HepG2 (cell line): ENCODE results near the gene NFATC3. TPM values are rescaled to one million over a fixed set of nuclear protein-coding genes. Genes with fewer than 3 reads are reported as not detected.

Experiments used
- BORCS8-MEF2B ChIP-seq: sonication (generic); formaldehyde crosslinking; IDR thresholded peaks from 2 replicates; pipeline ENCODE4 v1.8.0; 2022; ENCODE audit warnings: mild to moderate bottlenecking, missing genetic modification reagents
- MEF2D ChIP-seq: sonication (generic); formaldehyde crosslinking; IDR thresholded peaks from 2 replicates; pipeline ENCODE4 v1.5.1; 2020; ENCODE audit warnings: mild to moderate bottlenecking, missing genetic modification reagents
- PAF1 ChIP-seq: IDR thresholded peaks from 2 replicates; pipeline ENCODE4 v1.6.1; 2016; ENCODE audit warnings: missing genetic modification reagents, missing compliant biosample characterization
- RBFOX2 ChIP-seq: fragments of 200-400 bp; formaldehyde crosslinking; IDR thresholded peaks from 2 replicates; pipeline ENCODE4 v1.6.1; 2017; ENCODE audit warnings: low read depth, mild to moderate bottlenecking, low read length
- RBM22 ChIP-seq: fragments of 200-400 bp; formaldehyde crosslinking; optimal IDR thresholded peaks from 2 replicates; pipeline ENCODE3; 2017; ENCODE audit warnings: mild to moderate bottlenecking, low read length, moderate library complexity
- RFXANK ChIP-seq: IDR thresholded peaks from 2 replicates; pipeline ENCODE4 v1.6.1; 2016
- SAFB2 ChIP-seq: sonication (generic); formaldehyde crosslinking; IDR thresholded peaks from 2 replicates; pipeline ENCODE4 v1.5.1; 2020; ENCODE audit warnings: missing genetic modification reagents, low read depth, mild to moderate bottlenecking, borderline replicate concordance
- TAF1 ChIP-seq: sonication (generic); formaldehyde crosslinking; IDR thresholded peaks from 2 replicates; pipeline ENCODE4 v1.4.0; 2020; ENCODE audit warnings: missing genetic modification reagents
- ZFP36L1 ChIP-seq: sonication (generic); formaldehyde crosslinking; IDR thresholded peaks from 2 replicates; pipeline ENCODE4 v1.8.0; 2022; ENCODE audit warnings: mild to moderate bottlenecking, missing genetic modification reagents, moderate library complexity
- ZNF703 ChIP-seq: sonication (generic); formaldehyde crosslinking; IDR thresholded peaks from 2 replicates; pipeline ENCODE4 v1.5.1; 2020; ENCODE audit warnings: missing genetic modification reagents, mild to moderate bottlenecking, moderate library complexity, borderline replicate concordance
- ZSCAN31 ChIP-seq: sonication (generic); formaldehyde crosslinking; IDR thresholded peaks from 2 replicates; pipeline ENCODE4 v1.5.0; 2020; ENCODE audit warnings: low read depth, mild to moderate bottlenecking, missing genetic modification reagents
- polyA plus RNA-seq, 8 experiments: library from polyadenylated mRNA; depleted of rRNA in 3 of 8; stranded (reverse) in 7 of 8; unstranded in 1 of 8; fragments of >200 nt; fragmentation: Illumina TruSeq in 4 of 8; extraction: Trizol in 4 of 8; gene quantifications; 2 replicates each; pipeline versions ENCODE4 v1.2.1 to v1.2.3, GENCODE V29; 2011 to 2016; ENCODE audit warnings: low read depth in 4 of 8, missing spikeins in 1 of 8, mixed read lengths in 1 of 8; ENCODE audit not compliant: insufficient read depth in 1 of 8
- total RNA-seq, 5 experiments: library from RNA; depleted of rRNA; stranded (reverse); fragments of >200 nt; fragmentation: Illumina TruSeq; extraction: Trizol; gene quantifications; 2 replicates each; pipeline ENCODE4 v1.2.3, GENCODE V29; 2016; ENCODE audit warnings: low read depth in 1 of 5
- TF ChIP-seq, protein P1 (sequence below): sonication (generic); formaldehyde crosslinking; IDR thresholded peaks from 2 replicates; pipeline ENCODE4 v1.5.1; 2020; ENCODE audit warnings: missing genetic modification reagents, mild to moderate bottlenecking, borderline replicate concordance
- TF ChIP-seq, protein P2 (sequence below): sonication (generic); formaldehyde crosslinking; IDR thresholded peaks from 2 replicates; pipeline ENCODE4 v1.4.0; 2020; ENCODE audit warnings: low read depth, missing genetic modification reagents
- TF ChIP-seq, protein P3 (sequence below): sonication (generic); formaldehyde crosslinking; IDR thresholded peaks from 2 replicates; pipeline ENCODE4 v1.5.0; 2020; ENCODE audit warnings: mild to moderate bottlenecking, missing genetic modification reagents, borderline replicate concordance
- TF ChIP-seq, protein P4 (sequence below): sonication (generic); formaldehyde crosslinking; IDR thresholded peaks from 2 replicates; pipeline ENCODE4 v1.5.1; 2020; ENCODE audit warnings: mild to moderate bottlenecking, missing genetic modification reagents, borderline replicate concordance
- TF ChIP-seq, protein P5 (sequence below): sonication (generic); formaldehyde crosslinking; IDR thresholded peaks from 2 replicates; pipeline ENCODE4 v1.9.0; 2022; ENCODE audit warnings: missing genetic modification reagents, mild to moderate bottlenecking, borderline replicate concordance

The NFATC3 gene
- total and polyA plus RNA-seq, 2 of the 13 experiments (the other 11 are each of a cell fraction or from before 2014, with no cell fraction given) = 52.6 to 62.7 TPM

DNA sequence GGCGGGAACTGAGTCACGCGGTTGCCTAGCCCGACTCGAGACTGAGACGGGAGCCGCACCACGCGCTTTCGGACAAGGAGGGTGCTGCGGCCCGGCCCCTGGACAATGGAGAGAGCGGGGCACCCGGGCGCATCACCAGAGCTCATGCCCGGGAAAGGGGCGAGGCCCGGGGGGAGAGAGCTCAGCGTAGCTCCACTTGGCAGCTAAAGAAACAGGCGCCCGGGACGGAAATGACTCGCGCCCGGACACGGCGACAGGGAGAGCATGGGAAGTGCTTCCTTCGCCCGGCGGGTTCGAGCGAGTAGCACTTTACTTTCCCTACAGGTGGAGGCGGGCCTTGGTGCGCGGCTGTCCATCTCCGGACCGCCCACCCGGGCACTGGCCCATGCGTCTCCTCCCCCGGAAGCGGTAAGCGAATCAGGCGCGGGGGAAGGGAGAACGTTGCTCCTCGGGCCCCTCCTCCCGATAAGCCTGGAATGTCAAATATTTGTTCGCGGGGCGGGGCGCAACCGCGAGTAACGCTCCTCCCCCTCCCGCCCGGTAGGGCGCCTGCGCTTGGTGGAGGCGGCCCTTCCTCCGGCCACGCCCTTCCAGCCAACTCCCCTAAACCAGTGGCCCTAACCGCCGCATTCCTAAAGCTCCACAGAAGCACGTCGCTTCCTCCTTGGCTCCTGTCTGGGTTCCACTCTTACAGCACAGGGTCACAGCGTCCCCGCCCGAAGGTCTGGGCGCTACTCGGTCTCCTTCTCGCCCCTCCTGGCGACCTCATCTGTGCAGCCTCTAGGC is 152.3 kb downstream of the NFATC3 start (continued):
- TF ChIP-seq, protein P1, sequence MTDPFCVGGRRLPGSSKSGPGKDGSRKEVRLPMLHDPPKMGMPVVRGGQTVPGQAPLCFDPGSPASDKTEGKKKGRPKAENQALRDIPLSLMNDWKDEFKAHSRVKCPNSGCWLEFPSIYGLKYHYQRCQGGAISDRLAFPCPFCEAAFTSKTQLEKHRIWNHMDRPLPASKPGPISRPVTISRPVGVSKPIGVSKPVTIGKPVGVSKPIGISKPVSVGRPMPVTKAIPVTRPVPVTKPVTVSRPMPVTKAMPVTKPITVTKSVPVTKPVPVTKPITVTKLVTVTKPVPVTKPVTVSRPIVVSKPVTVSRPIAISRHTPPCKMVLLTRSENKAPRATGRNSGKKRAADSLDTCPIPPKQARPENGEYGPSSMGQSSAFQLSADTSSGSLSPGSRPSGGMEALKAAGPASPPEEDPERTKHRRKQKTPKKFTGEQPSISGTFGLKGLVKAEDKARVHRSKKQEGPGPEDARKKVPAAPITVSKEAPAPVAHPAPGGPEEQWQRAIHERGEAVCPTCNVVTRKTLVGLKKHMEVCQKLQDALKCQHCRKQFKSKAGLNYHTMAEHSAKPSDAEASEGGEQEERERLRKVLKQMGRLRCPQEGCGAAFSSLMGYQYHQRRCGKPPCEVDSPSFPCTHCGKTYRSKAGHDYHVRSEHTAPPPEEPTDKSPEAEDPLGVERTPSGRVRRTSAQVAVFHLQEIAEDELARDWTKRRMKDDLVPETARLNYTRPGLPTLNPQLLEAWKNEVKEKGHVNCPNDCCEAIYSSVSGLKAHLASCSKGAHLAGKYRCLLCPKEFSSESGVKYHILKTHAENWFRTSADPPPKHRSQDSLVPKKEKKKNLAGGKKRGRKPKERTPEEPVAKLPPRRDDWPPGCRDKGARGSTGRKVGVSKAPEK = 0 out of 2 replicates have a peak, but pooled peaks have one; percentile 33
- peak; percentile 37; the same call in 1 of the 2 replicates for TF ChIP-seq ZNF703 (CRISPR knock-in tag)
- TF ChIP-seq RFXANK = peak; percentile 80; the same call in 1 of the 2 replicates
- TF ChIP-seq, protein P2, sequence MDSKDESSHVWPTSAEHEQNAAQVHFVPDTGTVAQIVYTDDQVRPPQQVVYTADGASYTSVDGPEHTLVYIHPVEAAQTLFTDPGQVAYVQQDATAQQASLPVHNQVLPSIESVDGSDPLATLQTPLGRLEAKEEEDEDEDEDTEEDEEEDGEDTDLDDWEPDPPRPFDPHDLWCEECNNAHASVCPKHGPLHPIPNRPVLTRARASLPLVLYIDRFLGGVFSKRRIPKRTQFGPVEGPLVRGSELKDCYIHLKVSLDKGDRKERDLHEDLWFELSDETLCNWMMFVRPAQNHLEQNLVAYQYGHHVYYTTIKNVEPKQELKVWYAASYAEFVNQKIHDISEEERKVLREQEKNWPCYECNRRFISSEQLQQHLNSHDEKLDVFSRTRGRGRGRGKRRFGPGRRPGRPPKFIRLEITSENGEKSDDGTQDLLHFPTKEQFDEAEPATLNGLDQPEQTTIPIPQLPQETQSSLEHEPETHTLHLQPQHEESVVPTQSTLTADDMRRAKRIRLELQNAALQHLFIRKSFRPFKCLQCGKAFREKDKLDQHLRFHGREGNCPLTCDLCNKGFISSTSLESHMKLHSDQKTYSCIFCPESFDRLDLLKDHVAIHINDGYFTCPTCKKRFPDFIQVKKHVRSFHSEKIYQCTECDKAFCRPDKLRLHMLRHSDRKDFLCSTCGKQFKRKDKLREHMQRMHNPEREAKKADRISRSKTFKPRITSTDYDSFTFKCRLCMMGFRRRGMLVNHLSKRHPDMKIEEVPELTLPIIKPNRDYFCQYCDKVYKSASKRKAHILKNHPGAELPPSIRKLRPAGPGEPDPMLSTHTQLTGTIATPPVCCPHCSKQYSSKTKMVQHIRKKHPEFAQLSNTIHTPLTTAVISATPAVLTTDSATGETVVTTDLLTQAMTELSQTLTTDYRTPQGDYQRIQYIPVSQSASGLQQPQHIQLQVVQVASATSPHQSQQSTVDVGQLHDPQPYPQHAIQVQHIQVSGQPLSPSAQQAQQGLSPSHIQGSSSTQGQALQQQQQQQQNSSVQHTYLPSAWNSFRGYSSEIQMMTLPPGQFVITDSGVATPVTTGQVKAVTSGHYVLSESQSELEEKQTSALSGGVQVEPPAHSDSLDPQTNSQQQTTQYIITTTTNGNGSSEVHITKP = 0 out of 2 replicates have a peak, but pooled peaks have one; percentile 59
- TF ChIP-seq ZFP36L1 = peak; percentile 41; the same call in 1 of the 2 replicates
- TF ChIP-seq, protein P3, sequence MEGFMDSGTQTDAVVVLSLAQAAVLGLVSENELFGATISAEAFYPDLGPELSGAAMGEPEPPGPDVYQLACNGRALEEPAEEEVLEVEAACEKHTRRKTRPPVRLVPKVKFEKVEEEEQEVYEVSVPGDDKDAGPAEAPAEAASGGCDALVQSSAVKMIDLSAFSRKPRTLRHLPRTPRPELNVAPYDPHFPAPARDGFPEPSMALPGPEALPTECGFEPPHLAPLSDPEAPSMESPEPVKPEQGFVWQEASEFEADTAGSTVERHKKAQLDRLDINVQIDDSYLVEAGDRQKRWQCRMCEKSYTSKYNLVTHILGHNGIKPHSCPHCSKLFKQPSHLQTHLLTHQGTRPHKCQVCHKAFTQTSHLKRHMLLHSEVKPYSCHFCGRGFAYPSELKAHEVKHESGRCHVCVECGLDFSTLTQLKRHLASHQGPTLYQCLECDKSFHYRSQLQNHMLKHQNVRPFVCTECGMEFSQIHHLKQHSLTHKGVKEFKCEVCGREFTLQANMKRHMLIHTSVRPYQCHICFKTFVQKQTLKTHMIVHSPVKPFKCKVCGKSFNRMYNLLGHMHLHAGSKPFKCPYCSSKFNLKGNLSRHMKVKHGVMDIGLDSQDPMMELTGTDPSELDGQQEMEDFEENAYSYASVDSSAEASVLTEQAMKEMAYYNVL (CRISPR knock-in tag) = no peak; the same call in 1 of the 2 replicates
- TF ChIP-seq, protein P4, sequence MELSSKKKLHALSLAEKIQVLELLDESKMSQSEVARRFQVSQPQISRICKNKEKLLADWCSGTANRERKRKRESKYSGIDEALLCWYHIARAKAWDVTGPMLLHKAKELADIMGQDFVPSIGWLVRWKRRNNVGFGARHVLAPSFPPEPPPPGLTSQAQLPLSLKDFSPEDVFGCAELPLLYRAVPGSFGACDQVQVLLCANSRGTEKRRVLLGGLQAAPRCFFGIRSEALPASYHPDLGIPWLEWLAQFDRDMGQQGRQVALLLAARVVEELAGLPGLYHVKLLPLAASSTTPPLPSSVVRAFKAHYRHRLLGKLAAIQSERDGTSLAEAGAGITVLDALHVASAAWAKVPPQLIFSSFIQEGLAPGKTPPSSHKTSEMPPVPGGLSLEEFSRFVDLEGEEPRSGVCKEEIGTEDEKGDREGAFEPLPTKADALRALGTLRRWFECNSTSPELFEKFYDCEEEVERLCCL (CRISPR knock-in tag) = peak; percentile 59; the same call in 1 of the 2 replicates
- peak; percentile 82 for TF ChIP-seq MEF2D (CRISPR knock-in tag)
- peak; percentile 94 for TF ChIP-seq ZSCAN31
- TF ChIP-seq SAFB2 = no peak; the same call in 1 of the 2 replicates
- no peak for TF ChIP-seq BORCS8-MEF2B
- TF ChIP-seq RBM22 = no peak
- TF ChIP-seq RBFOX2 = peak; percentile 89
- TF ChIP-seq PAF1 (CRISPR knock-in tag) = no peak
- TF ChIP-seq TAF1 (CRISPR knock-in tag) = peak; percentile 80; the same call in 1 of the 2 replicates
- TF ChIP-seq, protein P5, sequence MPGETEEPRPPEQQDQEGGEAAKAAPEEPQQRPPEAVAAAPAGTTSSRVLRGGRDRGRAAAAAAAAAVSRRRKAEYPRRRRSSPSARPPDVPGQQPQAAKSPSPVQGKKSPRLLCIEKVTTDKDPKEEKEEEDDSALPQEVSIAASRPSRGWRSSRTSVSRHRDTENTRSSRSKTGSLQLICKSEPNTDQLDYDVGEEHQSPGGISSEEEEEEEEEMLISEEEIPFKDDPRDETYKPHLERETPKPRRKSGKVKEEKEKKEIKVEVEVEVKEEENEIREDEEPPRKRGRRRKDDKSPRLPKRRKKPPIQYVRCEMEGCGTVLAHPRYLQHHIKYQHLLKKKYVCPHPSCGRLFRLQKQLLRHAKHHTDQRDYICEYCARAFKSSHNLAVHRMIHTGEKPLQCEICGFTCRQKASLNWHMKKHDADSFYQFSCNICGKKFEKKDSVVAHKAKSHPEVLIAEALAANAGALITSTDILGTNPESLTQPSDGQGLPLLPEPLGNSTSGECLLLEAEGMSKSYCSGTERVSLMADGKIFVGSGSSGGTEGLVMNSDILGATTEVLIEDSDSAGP (CRISPR knock-in tag) = peak; percentile 90
